Nephron progenitor cell (in vitro differentiated cells): Measurements from ENCODE around the gene INPP1.

Experiments
- DNase-seq: peaks from one replicate; pipeline ENCODE4 v3.0.0; 2021
- H3K27ac Mint-ChIP-seq: 2 replicates; pipeline ENCODE4 v1.8.0; 2021; ENCODE audit warnings: mild to moderate bottlenecking, moderate library complexity, mixed read lengths
- H3K27me3 Mint-ChIP-seq: 2 replicates; pipeline ENCODE4 v1.8.0; 2021; ENCODE audit warnings: mild to moderate bottlenecking, low read depth, mixed read lengths; ENCODE audit not compliant: poor library complexity
- H3K36me3 Mint-ChIP-seq: 2 replicates; pipeline ENCODE4 v1.8.0; 2021; ENCODE audit warnings: low read depth, mixed read lengths
- H3K4me1 Mint-ChIP-seq: 2 replicates; pipeline ENCODE4 v1.8.0; 2021; ENCODE audit warnings: mixed read lengths
- H3K4me3 Mint-ChIP-seq: 2 replicates; pipeline ENCODE4 v1.8.0; 2021; ENCODE audit warnings: mild to moderate bottlenecking, moderate library complexity, mixed read lengths
- H3K9me3 Mint-ChIP-seq: 2 replicates; pipeline ENCODE4 v1.8.0; 2021; ENCODE audit warnings: mild to moderate bottlenecking, moderate library complexity, mixed read lengths
- TF ChIP-seq, protein P1 (sequence below): fragments of 200-600 bp; sonication (generic); IDR thresholded peaks from 2 replicates; pipeline ENCODE4 v1.5.0; 2021; ENCODE audit warnings: antibody characterized with exemption

INPP1 gene

DNA sequence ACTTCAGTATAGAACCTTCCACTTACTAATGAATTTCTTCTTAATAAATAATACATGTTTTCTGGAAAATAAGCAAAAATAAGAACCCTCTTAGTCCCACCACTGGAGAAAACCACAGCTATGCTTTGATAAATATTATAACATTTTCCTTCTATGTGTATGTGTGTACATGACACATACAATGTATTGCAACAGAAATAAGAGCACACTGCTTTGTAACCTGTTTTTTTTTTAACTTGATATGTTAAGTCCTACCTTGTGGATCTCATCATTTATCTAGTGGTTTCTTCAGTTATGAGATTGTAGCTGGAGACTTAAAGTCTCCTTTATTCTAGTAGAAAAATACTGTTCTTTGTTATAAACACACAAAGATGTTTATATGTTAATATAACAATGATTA, 17.2 kb downstream of the INPP1 start:
- Mint-ChIP-seq H3K4me3 (no peak overlapping the region), H3K4me1 (peaks cover 14% of the 10 kb centered on the region), H3K9me3 (no peaks in the 10 kb centered on the region), H3K27me3 (peaks cover 6% of the 10 kb centered on the region), H3K27ac (no peak overlapping the region), H3K36me3 (no peaks in the 10 kb centered on the region)
- DNase-seq: no peak
- TF ChIP-seq, protein P1, sequence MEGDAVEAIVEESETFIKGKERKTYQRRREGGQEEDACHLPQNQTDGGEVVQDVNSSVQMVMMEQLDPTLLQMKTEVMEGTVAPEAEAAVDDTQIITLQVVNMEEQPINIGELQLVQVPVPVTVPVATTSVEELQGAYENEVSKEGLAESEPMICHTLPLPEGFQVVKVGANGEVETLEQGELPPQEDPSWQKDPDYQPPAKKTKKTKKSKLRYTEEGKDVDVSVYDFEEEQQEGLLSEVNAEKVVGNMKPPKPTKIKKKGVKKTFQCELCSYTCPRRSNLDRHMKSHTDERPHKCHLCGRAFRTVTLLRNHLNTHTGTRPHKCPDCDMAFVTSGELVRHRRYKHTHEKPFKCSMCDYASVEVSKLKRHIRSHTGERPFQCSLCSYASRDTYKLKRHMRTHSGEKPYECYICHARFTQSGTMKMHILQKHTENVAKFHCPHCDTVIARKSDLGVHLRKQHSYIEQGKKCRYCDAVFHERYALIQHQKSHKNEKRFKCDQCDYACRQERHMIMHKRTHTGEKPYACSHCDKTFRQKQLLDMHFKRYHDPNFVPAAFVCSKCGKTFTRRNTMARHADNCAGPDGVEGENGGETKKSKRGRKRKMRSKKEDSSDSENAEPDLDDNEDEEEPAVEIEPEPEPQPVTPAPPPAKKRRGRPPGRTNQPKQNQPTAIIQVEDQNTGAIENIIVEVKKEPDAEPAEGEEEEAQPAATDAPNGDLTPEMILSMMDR: no peak

DNA sequence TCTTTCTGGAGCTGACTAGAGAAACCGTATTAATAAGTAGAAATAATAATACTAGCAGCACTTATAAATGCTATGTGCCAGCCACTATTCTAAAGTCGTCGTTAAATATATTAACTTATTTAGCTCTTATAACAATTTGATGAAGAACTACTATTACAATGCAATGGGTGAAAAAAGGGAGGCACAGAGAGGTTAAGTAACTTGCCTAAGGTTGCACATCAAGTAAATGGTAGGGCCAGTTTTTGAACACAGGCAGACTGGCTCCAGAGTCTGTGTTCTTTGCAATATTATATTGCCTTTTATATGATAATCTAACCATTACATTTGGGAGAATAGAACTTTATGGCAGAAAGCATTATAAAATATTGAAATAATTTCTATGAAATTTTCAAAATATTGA, 17.6 kb downstream of the INPP1 start:
- TF ChIP-seq, protein P1: no peak
- Mint-ChIP-seq H3K27me3 (peaks cover 6% of the 10 kb centered on the region), H3K9me3 (no peaks in the 10 kb centered on the region), H3K27ac (no peak overlapping the region), H3K4me3 (no peak overlapping the region), H3K36me3 (no peaks in the 10 kb centered on the region), H3K4me1 (peaks cover 13% of the 10 kb centered on the region)
- no peak for DNase-seq

DNA sequence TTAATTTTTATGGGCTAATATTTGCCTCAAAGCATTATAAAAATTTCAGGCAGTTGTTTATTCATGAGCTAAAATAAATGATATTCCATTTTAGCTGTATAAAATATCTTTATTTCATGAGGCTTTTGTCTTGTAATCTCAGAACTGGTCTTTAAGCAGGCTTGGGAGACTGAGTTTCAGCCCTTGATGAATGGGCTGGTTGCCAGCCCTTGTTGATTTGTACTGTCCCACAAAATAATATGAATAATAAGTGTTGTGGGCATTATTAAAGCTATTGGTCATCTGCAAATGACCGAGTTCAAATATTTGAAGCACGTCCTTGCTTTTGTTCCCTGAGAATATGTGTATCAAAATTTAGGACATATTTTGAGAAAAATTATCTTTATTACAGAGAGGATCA, 18.2 kb downstream of the INPP1 start:
- H3K4me3 Mint-ChIP-seq: no peak overlapping the region
- peaks cover 7% of the 10 kb centered on the region for H3K4me1 Mint-ChIP-seq
- no peak for DNase-seq
- H3K36me3 Mint-ChIP-seq: no peaks in the 10 kb centered on the region
- peaks cover 6% of the 10 kb centered on the region for H3K27me3 Mint-ChIP-seq
- no peaks in the 10 kb centered on the region for H3K9me3 Mint-ChIP-seq
- TF ChIP-seq, protein P1: no peak
- no peak overlapping the region for H3K27ac Mint-ChIP-seq

DNA sequence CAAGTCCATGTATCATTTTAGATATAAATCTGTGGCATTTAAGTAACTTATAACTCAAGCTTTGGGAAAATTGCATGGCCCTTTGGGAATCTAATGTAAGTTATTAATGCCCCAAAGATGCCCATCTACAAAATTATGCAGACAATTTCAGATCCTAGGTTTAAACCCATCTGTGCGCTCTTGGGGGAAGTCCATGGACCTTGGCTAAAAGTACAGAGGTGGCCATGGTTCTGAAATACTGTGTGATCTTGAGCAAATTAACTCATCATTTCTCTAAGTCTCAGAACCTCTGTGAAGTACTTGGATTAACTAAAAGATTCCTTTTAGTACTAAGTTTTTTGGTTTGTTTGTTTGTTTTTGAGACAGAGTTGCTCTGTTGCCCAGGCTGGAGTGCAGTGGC, 19.5 kb downstream of the INPP1 start:
- DNase-seq: no peak
- Mint-ChIP-seq H3K27me3 (peaks cover 6% of the 10 kb centered on the region), H3K4me1 (peaks cover 7% of the 10 kb centered on the region), H3K36me3 (no peaks in the 10 kb centered on the region), H3K9me3 (no peaks in the 10 kb centered on the region), H3K4me3 (no peak overlapping the region), H3K27ac (no peak overlapping the region)
- TF ChIP-seq, protein P1: no peak

DNA sequence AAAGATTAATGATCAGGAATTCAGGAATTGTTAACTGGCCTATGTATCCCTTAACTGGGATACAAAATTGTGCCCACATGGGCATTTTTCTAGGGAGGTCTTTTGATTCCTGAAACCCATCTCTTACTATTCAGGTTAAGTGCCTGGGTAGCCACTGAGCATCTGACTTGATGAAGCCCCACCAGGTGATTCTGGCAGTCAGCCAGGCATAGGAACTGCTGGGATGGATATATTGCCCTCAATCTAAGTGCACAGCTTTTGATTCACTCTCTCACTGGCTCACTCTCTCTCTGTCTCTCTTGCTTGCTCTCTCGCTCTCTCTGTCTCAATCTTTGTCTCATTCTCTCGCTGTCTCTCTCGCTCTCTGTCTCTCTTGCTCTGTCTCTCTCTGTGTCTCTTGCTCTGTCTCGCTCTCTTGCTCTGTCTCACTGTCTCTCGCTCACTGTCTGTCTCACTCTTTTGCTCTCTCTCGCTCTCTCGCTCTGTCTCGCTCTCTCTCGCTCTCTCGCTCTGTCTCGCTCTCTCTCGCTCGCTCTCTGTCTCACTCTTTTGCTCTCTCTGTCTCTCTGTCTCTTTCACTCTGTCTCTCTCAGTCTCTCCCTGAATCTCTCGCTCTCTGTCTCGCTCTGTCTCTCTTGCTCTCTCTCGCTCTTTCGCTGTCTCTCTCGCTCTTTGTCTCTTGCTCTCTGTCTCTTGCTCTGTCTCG, 22.3 kb downstream of the INPP1 start:
- Mint-ChIP-seq H3K4me3 (no peak overlapping the region), H3K27me3 (peaks cover 6% of the 10 kb centered on the region), H3K36me3 (no peaks in the 10 kb centered on the region), H3K9me3 (no peaks in the 10 kb centered on the region), H3K4me1 (no peaks in the 10 kb centered on the region), H3K27ac (no peak overlapping the region)
- TF ChIP-seq, protein P1: no peak
- DNase-seq: no peak

DNA sequence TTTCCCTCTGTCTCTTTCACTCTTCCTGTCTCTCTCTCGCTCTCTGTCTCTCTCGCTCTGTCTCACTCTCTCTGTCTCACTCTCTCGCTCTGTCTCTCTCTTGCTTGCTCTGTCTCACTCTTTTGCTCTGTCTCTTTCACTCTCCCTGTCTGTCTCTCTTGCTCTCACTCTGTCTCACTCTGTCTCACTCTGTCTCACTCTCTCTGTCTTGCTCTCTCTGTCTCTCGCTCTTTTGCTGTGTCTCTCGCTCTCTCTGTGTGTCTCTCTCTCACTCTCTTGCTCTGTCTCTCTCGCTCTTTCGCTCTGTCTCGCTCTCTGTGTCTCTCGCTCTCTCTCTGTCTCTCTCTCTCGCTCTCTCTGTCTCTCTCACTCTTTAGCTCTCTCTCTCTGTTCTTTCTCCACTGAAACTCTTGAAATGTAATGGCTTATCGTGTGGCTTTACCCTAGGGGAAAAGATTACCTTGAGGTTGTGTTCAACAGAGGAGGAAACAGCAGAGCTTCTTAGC, 22.9 kb downstream of the INPP1 start:
- Mint-ChIP-seq H3K4me3 (no peak overlapping the region), H3K27me3 (peaks cover 6% of the 10 kb centered on the region), H3K36me3 (no peaks in the 10 kb centered on the region), H3K27ac (no peak overlapping the region), H3K9me3 (no peaks in the 10 kb centered on the region), H3K4me1 (no peaks in the 10 kb centered on the region)
- DNase-seq: no peak
- TF ChIP-seq, protein P1: no peak
